ENCODE measurements around the gene MTRF1L.
"Not testable (repeated sequence)": the region's sequence is repeated elsewhere in the genome, so short reads cannot be mapped to it uniquely, and the experiment has no call there.

The MTRF1L gene

DNA sequence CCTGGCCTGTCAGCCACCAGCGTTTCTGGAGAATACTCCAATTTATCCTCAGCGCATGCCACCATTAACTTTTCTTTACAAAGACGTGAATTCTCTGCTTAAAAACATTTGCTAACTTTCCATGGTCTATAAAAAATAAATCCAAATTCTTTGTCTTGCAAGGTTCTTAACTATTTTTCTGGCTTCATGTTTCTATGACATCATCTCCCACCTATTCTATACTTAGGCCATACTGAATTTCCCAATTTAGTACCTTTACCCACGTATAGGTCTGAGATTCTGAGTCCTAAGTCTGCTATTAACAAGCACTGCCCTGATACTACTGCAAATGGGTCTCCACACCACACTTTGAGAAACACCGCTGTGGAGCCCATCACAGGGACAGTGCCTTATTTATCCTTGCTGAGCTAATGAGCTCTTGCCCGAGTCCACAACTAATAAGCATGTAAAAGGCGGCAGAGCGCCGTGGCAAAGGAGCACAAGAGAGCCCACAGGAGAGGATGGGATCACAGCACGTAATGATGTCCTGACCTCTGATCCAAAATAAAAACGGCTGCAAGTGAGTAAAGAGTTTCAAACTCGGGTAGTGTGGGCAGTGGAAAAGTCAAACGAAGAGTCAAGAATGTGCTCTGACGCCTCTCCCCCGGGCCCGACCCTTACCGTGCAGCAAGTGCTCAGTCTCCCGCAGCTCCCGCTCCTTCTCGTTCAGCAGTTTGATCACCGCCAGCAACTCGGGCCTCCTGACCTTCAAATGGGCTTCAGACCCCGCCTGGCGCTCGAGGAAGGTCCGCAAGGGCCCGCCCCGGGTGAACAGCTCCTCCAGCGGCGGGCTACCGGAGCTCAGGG is 519 bp downstream of the MTRF1L start:
- peak in 1 of 2 donors; percentile 45 for DNase-seq

DNA sequence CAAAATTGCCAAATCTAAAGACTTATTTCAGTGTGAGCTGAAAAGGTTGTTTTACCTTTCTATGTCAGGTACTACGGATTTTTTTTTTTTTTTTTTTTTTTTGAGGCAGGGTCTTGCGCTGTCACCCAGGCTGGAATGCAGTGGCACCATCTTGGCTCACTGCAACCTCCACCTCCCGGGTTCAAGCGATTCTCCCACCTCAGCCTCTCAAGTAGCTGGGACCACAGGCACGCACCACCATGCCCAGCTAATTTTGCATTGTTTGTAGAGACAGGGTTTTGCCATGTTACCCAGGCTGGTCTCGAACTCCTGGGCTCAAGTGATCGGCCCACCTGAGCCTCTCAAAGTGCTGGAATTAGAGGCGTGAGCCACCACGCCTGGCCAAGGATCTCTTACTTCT is 1.7 kb downstream of the MTRF1L start:
- not testable (repeated sequence) for DNase-seq

DNA sequence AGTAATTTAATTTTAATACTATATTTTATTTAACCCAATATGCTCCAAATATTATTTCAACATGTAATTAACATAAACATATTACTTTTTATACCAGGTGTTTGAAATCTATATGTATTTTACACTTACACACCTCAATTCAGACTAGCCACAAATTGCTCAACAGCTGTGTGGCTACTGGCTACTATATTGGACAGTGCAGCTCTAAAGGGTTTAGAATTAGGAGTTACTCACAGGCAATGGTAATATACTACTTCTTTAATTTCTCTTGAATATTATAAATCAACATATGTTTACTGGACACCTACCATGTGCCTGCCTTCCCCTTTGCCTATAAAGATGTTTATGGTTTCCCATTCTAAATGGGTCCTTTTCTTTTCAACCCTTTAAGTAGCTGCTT is 2.3 kb downstream of the MTRF1L start:
- DNase-seq, result no peak

DNA sequence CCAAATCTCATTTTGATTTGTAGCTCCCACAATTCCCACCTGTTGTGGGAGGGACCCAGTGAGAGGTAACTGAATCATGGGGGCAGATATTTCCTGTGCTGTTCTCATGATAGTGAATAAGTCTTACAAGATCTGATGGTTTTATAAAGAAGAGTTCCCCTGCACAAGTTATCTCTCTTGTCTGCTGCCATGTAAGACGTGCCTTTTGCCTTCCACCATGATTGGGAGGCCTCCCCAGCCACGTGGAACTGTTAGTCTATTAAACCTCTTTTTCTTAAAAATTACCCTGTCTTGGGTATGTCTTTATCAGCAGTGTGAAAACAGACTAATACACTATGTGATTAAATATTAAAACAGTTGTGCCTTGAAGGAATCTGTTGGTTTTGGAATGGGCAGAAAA is 3.0 kb downstream of the MTRF1L start:
- not testable (repeated sequence) for DNase-seq

DNA sequence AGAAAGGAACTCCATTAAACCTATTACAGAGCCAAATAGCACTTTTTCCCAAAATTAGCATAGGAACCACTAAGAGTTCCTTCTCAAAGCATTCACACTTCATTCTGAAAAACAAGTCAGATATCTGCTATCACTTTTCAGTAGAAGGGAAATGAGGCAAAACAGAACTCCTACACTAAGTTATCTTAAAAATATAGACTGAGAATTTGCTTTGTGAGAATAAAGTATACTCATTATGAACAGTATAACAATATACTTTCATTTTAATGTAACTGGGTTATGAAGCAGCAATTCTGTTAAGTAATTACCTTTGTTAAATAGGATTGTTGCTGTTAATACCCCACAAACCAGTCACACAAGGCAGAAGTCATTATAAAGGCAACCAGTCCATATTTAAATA is 8.7 kb downstream of the MTRF1L start:
- no peak for DNase-seq

DNA sequence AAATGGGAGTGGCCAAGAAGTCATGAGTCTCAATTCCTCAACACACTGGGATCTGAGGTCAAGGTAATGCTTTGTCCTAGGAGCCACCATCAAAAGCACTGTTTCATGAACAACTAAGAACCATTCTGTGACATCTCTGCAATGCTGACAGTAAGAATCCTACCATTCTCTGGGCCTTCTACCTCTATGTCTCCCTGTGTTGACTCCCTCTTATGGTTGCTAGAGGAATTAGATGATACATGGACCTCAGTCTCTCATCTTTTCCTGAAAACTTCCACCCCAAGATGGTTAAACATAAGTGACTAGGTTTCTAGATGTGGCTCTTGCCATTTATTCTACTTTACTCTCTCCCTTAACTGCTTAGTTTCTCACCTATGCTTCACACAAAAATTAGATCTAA is 9.1 kb downstream of the MTRF1L start:
- no peak for DNase-seq

DNA sequence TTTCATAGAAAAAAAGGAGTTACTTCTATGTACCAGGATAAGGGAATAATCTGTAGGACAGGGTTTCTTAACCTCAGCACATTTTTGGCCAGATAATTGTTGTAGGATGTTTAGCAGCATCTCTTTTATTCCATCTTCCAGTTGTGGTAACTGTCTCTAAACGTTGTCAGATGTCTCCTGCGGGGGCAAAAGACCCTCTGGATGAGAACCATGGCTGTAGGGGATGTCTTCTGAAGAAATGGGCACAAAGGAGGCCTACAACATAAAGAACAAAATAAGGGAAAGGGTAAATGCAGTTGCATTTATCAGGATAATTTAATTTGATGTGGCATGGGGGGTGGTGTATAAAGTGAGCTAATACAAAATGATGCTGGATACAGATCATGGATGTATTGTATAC is 15.5 kb downstream of the MTRF1L start:
- DNase-seq, result no peak

DNA sequence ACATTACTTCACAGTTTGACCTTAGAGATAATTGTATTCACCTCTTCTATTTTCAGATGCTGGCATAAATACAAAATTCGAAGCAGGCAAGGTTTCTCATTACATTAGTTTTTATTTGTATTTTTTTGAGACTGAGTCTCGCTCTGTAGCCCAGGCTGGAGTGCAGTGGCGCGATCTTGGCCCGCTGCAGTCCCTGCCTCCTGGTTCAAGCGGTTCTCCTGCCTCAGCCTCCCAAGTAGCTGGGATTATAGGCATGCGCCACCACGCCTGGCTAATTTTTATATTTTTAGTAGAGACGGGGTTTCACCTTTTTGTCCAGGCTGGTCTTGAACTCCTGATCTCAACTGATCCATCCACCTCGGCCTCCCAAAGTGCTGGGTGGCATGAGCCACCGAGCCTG is 17.2 kb downstream of the MTRF1L start:
- not testable (repeated sequence) for DNase-seq

DNA sequence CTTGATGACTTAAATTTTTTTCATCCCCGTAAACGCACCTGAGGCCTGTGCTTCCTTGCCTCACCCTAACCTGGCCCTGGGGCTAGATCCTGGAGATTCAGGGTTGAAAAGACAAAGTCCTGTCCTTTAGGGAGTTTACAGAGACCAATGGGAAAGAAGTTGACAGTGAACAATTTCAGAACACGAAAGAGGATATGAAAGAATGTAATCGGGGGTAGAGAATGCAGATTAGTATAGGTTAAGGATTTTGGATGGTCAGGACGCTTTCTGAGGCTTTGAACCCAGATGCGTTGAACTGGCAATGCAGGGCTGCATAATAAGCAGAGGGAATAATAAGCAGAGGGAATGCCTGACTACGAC is 18.0 kb downstream of the MTRF1L start:
- DNase-seq, result no peak

DNA sequence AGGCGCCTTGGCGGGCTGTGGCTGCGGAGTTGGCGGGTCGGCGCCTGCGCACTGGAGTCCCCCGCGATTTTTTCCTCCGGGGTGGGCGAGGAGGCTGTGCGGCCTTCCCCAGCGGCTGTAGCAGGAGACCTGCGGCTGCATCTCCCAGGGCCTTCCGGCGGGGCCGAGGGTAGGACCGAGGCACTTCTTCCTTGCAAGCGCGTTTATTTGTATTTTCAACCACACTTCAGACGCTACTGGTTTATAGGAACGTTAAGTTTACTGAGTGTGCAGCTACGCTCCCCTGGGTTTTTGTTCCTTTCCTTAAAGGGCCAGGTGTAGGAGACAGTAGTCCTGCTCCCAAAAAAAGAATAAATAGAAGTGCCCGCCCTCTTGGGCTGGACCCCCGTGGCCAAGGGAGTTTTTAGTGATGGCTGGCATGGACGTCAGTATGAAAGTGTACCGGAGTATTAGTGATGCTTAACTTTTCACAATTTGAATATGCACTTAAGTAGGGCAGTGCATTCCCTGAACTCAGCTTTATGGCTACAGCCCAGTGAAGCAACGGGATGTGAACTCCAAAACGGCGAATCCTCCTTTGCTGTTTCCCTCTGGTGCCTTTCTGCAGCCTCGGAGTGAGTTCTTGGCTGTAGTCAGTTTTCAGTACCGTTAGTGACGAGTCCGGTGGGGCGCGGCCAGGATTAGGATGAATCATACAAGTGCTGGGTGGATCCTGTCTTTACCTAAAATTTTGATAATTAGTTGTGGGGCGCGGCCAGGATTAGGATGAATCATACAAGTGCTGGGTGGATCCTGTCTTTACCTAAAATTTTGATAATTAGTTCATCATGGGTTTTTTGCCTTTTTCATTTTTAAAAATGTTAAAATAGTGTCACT is 18.6 kb downstream of the MTRF1L start:
- DNase-seq, result peak; percentile 94 to 97

DNA sequence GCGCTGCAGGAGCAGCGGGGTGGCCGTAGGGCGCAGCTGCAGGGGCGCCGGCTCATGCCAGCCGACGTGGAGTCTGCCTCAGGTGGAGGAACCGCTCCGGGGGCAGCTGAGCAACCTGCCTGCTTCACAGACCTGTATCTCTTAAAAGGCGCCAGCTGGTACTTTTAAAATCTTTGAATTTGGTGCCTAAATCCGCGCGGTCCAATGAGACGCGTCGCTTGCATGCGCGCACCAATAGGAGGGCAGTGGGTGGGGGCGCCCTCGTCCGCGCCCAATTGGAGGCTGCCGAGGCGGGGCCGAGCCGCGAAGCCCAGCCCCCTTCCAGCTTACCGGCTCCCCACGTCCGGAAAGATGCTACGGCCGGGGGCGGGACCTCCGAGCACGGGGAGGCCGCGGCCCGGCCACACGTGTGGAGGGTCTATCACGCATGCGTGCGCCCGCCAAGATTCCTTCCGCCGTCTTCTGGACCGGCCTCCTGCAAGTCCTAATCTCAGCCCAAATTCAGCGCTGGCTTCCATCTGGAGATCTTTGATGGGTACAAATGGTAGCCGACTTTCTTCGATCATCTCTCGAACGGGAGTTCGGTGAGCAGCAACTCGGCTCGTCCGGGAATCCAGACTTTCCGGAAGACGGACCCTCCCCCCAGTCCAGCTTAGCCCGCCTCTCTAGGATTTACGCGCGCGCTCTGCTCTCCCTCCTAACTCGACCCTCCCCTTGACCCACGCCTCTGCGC is 19.4 kb downstream of the MTRF1L start, which contains the start of gene FBXO5:
Gene FBXO5, minus strand, starts transcription at position 138 of the 733 bp plus-strand sequence. Its CDS starts 82 bp downstream, at position 56.
- peak; percentile 97 to 98 for DNase-seq

DNA sequence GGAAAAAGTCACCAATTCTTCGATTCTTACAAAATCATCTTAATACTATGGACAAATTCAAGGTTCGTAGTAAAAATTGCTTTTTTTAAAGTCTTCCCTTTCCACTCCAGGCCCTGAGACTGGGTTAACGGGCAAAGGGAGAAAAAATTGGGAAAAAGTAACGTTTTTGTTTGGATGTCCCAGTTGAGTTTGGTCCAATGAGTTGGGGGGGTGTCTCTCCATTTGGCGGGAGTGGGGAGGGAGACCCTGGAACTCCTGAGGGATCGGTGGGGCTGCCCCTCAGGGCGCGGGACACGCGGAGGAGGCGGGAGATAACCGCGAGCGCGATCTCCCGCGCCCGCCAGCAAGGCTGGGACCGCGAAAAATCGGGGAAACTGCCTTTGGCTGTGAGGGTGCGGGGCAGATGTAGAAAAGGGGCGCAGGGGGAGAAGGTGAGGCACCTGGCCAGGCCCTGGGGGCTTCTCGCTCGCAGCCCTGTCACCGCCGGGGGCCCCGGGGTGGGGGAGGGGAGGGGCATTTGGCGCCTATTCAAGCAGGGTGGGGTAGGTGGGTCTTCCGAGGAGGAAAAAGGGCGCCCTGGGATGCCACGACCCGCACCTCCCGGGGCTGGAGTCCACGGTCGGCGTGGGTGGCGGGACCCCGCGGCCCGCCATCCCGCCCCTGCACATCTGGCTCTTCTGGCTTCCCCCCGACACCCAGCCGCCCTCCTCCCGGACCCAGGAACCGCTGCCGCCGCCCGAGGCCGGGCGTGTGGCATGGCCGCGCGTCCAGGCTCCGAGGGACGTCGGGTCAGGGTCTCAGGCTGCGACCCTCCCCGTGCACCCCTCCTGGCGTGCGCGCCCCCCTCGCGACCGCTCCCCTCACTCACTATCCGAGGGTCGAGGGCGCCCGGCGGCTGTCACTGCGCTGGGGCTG is 20.3 kb downstream of the MTRF1L start:
- peak in 1 of 2 donors; percentile 52 for DNase-seq

DNA sequence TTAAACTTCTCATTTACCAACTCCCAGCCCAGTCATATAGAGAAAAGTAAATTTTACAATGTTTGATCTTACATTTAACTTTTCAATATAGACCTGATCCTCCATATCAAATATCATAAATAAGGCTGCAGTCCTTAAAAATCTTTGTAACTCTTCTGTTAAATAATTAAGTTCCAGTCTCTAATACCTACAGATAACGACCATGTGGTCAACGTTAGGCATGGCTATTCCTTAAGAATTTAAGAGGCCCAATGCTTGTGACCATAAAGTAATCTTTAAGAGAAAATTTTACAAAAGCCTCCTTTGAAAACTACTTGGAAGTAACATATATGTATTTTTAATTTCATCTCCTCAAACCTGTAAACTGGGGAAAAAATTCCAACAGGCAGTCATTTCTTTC is 21.3 kb downstream of the MTRF1L start:
- no peak for DNase-seq

DNA sequence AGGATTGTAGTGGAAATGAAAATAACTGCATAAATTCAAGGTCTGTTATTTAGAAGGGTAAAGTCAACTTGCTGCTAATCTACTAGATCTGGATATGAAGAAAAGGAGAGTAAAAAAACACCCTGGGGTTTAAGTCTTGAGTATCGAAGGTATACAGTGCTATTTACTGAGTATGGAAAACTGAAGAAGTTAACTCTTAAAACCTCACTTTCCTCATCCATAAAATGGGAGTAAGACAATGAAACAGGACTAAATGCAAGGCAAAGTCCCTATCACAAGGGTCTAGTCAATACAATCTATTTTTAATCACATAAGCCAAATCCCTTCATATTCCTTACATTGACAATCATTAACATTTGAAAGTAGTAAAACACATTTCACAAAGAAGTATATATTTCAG is 21.9 kb downstream of the MTRF1L start:
- DNase-seq, result no peak

DNA sequence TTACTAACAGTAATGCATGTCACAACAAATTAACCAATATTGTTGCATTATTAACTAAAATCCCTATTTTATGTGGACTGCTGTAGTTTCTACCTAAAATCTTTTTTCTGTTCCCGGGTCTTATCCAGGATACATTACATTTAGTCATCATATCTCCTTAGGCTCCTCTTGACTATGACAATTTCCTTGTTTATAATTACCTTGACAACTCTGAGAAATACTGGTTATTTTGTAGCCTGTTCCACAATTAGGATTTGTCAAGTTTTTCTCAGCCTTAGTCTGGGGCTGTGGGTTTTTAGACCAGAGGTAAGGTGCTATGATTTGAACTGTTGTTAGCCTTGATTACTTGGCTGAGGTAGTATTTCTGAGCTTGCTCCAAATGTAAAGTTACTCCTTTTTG is 23.4 kb downstream of the MTRF1L start:
- DNase-seq, result no peak

DNA sequence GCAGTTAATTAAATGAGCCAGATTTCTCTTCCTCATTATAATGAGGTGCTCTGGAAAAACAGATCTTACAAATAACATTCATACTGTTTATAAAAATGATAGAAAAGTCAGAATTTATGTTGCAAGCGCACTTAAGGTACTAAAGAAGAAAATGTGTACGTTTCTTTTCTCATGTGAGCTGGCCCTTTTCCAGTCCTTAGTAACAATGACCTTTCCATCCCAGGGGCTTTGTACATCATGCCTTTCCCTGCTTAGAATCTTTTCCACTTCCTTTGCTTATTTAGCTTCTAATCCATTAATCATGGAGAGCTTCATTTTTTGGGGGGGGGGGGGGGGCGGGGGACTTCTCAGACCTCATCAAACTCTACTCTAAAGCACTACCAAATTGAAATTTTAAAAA is 24.5 kb downstream of the MTRF1L start:
- no peak for DNase-seq

DNA sequence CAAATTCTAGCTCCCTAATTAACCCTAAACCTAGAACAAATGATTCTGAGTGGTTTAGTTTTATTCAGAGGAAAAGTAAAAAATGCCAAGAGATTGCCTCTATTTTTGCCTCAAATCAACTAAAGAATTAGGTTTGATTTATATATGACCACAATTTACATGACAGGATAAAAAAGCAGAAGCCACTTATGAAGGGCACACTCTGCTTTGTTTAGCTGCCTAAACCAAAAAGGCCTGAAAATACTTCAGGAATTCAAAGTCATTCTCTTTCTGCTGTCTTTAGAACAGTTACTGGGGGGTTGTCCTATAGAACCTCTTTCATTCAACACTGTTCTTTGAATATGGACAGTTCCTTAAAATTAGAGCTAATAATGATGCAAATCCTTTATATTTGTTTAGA is 25.0 kb downstream of the MTRF1L start:
- DNase-seq, result no peak

DNA sequence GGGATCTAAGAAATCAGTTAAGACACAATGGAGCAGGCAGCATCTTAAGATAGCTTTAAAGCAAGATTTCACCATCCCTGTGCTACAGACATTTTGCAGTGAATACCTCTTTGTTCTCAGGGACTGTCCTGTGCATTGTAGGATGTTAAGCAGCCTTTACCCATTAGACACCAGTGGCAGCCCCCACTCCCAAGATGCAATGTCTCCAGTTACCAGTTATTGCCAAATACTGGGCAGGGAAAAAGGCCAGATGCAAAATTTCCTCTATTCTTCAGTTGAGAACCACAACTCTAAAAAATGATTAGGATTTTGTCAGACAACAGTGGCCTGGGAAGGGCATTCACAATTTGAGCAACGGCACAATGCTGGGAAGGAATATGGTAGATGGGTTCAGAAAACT is 25.8 kb downstream of the MTRF1L start:
- DNase-seq, result no peak

DNA sequence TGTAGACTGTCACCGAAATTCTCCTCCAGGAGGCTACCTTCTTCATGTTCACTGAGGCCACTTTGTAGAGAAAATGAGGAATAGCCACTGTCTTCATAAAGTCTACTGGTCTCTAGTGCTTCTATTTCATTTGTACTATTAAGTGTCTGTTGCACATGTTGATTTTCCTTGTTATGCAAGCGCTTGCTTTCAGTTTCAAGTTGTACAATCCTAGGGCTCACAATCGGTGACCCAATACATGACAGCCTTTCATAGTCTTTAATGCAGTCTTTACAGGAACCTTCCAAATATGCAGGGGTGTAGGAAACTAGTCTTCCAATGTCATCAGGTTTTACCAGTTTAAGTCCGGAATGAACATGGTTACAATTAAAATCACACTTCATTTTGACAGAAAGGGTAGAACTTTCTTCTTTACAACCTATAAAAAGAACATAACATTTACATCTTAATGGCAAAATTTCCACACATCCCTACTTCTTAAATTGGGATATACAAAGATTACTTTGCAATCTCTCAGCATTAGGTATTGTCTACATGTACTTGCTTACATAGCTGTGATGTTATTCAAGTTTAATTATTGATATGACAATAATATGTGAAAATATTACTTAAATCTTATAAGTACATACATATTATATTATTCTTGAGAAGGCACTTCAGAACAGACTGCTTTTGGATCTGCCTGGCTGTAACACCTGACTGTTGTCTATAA is 27.1 kb downstream of the MTRF1L start:
- DNase-seq, result no peak

DNA sequence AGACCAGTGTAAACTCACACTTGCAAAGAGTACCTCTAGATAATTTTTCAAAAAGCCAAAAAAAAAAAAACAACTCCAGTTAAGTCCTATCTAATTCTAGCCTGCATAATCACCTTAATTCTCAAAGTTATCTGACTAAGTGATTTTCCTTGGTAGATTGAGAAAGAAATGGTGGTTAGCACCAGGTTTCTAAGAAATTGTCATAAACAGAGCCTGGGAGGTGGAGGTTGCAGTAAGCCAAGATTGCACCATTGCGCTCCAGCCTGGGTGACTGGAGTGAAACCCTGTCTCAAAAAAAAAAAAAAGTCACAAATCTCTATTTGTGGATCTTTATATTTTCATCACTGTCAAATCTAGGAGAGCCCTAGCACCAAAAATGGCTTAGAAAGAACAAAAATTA is 28.6 kb downstream of the MTRF1L start:
- DNase-seq, result no peak

DNA sequence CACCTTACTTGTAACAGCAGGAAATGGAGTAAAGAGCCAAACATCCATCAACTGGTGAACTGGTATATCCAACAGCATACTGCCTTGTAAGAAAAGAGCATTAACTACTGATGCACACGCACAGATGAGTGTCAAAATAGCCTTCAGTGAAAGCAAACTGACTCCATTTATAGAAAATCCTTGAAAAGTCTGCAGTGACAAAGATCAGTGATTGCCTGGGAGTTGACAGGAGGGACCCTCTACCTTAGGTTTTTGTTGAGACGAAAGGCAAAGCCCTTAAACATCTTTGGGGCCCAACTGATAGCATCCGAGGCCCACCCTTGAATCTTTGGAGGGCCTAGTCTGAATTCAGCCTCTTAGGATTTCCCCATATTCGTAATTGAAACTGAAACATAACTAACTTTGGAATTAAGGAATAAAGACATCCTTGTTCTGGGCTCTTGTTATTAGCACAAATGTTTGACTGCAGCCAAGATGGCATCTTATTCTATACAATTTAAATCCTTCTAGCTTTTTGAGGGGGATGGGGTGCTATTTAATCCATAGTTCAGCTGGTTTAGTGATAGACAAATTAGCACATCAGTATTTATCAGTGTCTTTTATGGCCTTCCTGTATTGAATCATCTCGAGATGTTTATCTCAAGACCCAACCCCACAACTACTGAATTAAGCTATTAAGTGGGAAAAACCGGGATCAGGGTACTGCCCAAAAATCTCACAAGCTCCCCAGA is 32.7 kb downstream of the MTRF1L start:
- DNase-seq, result no peak

Data from stimulated activated CD4-positive, alpha-beta T cell treated with anti-CD3 and anti-CD28 coated beads, Interleukin-2, amount 100 ng/mL, for 24 hours (primary cell).